Heart left ventricle (tissue), 16 donors: Measurements from ENCODE around the gene KCNN3. TPM values are rescaled to one million over a fixed set of nuclear protein-coding genes. Genes with fewer than 3 reads are reported as not detected.

ENCODE experiments used
- ATAC-seq, 4 donors: fragments of 200-7000 bp; cut with Tn5 transposase; one replicate each; pipeline ENCODE4 v1.9.1; 2020 to 2022; ENCODE audit warnings: moderate library complexity in 4 of 4, mild to moderate bottlenecking in 3 of 4, moderate number of reproducible peaks in 1 of 4
- DNase-seq, 5 donors: peaks; one replicate each; pipeline ENCODE4 v3.0.0-alpha.2; 2020
- H3K27ac ChIP-seq, 12 donors: fragments of 200-600 bp; sonication (generic) in 4 of 12; one replicate each; pipeline versions ENCODE4 v1.5.0 to v1.8.0; 2016 to 2022; ENCODE audit warnings: mild to moderate bottlenecking in 2 of 12
- H3K27me3 ChIP-seq, 9 donors: fragments of 200-600 bp; sonication (generic) in 2 of 9; one replicate each; pipeline versions ENCODE4 v1.5.1 to v1.8.0; 2016 to 2022; ENCODE audit warnings: mild to moderate bottlenecking in 3 of 9
- H3K36me3 ChIP-seq, 9 donors: fragments of 200-600 bp; sonication (generic) in 2 of 9; one replicate each; pipeline versions ENCODE4 v1.5.0 to v1.8.0; 2018 to 2022; ENCODE audit warnings: mild to moderate bottlenecking in 2 of 9
- H3K4me1 ChIP-seq, 12 donors: fragments of 200-600 bp; sonication (generic) in 4 of 12; one replicate each; pipeline versions ENCODE4 v1.5.0 to v1.8.0; 2016 to 2022; ENCODE audit warnings: mild to moderate bottlenecking in 3 of 12
- H3K4me3 ChIP-seq, 12 donors: fragments of 200-600 bp; sonication (generic) in 4 of 12; one replicate each; pipeline versions ENCODE4 v1.5.0 to v1.8.0; 2017 to 2022; ENCODE audit warnings: mild to moderate bottlenecking in 9 of 12, moderate library complexity in 4 of 12
- H3K9me3 ChIP-seq, 12 donors: fragments of 200-600 bp; sonication (generic) in 4 of 12; one replicate each; pipeline versions ENCODE4 v1.5.0 to v1.8.0; 2016 to 2022; ENCODE audit warnings: mild to moderate bottlenecking in 1 of 12
- POLR2A ChIP-seq, 2 donors: fragments of 450-650 bp; IDR thresholded peaks; one replicate each; pipeline ENCODE4 v1.6.1; 2017; ENCODE audit warnings: antibody characterized with exemption in 2 of 2, mild to moderate bottlenecking in 2 of 2, moderate library complexity in 2 of 2
- WGBS, 4 donors: extraction: QIAGEN DNeasy Blood & Tissue Kit in 2 of 4; methylation state at CpG; one replicate each; pipeline versions ENCODE4 v1.1.5 to v1.1.7; 2013 to 2018; 5-methylcytosine and 5-hydroxymethylcytosine counted together
- intact Hi-C, 10 donors: fragments of 100-400 bp; cut with DNase I; formaldehyde crosslinking; loops; one replicate each; pipeline versions ENCODE4 v1.11.1 to v1.14.2; 2022
- polyA plus RNA-seq, 2 donors: library from polyadenylated mRNA; stranded (reverse); fragments of 200-250 nt; gene quantifications; one replicate each; pipeline ENCODE4 v1.2.3, GENCODE V29; 2013
- total RNA-seq, 9 donors: library from RNA; depleted of rRNA in 2 of 9; stranded (reverse); fragments of >200 nt in 2 of 9; fragmentation: NEBNext Ultra II Directional in 3 of 9; extraction: Animal tissue kit (Norgen Biotek cat#: 25700) in 3 of 9; gene quantifications; one replicate each; pipeline versions ENCODE4 v1.1.0 to v1.2.4, GENCODE V29; 2016 to 2023
- TF ChIP-seq, protein P1 (sequence below), 12 donors: fragments of 200-600 bp; sonication (generic) in 4 of 12; IDR thresholded peaks; one replicate each; pipeline versions ENCODE4 v1.5.0 to v1.8.0; 2018 to 2022; ENCODE audit warnings: antibody characterized with exemption in 12 of 12, mild to moderate bottlenecking in 5 of 12
- donor health status: ischemic (EF 13 %, LVEDD 7.1; RV severe dilation, severe dysfunction).
- donor health status: healthy with polysubstance abuse.
- donor health status: DM: no; HTN: yes; CAD: no.
- donor health status: DM: no; HTN: no; CAD: no.
- donor health status: ischemic (EF 25% LVEDD 6.9; RV normal size, moderate dysfunction).
- donor health status: ischemic (EF 25% LVEDD 5.7; RV mildly dilated, moderate dysfunction).
- donor health status: healthy.
- donor health status: DM: yes; HTN: yes; CAD: no.
- donor health status: ischemic (EF 35%, LVEDD 5.7; RV mildly dilated, moderate dysfunction).
- donor health status: nonischemic (EF 11% LVEDD 7.7; RV severe dilation, severe dysfunction).
- donor health status: DM: yes; HTN: yes; CAD: no.
- donor health status: PGD.
- donor health status: ischemic (EF 29% LVEDD 5.4; RV normal size, mild dysfunction).
- donor health status: nonischemic (EF 23%, LVEDD 6.1; RV moderate dilation, normal function).

Gene KCNN3
- total and polyA plus RNA-seq, 11 donors = 0.42 to 4.6 (median 2.2) TPM

DNA sequence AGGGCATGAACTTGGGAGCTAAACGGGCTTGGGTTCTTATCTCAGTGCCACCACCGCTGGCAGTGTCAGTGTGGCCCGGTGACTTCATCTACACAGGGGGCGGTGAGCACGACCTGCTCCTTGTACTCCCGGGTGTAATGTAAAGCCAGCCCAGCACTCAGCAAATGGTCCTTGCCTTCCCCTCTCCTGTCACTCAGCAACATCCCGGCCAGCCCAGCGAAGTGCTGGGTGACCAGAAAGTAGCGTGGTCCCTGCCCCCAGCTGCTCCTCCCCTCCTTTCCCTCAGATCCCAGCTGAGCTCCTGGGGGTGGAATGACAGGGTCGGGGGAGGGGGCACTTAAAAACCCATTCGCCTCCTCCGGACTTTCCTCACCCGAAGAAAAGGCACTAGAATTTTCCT is 7.2 kb downstream of the KCNN3 start:
- no peak overlapping the region for H3K4me3 ChIP-seq
- DNase-seq (peak in 1 of 5 donors; percentile 27), ATAC-seq (no peak)
- peaks cover 0 to under 1% (median 0%) of the 10 kb centered on the region in 9 donors for H3K27me3 ChIP-seq
- no peaks in the 10 kb centered on the region for H3K36me3 ChIP-seq
- TF ChIP-seq, protein P1, sequence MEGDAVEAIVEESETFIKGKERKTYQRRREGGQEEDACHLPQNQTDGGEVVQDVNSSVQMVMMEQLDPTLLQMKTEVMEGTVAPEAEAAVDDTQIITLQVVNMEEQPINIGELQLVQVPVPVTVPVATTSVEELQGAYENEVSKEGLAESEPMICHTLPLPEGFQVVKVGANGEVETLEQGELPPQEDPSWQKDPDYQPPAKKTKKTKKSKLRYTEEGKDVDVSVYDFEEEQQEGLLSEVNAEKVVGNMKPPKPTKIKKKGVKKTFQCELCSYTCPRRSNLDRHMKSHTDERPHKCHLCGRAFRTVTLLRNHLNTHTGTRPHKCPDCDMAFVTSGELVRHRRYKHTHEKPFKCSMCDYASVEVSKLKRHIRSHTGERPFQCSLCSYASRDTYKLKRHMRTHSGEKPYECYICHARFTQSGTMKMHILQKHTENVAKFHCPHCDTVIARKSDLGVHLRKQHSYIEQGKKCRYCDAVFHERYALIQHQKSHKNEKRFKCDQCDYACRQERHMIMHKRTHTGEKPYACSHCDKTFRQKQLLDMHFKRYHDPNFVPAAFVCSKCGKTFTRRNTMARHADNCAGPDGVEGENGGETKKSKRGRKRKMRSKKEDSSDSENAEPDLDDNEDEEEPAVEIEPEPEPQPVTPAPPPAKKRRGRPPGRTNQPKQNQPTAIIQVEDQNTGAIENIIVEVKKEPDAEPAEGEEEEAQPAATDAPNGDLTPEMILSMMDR (IDR thresholded peaks at IDR 0.05) = no peak
- TF ChIP-seq POLR2A (IDR thresholded peaks at IDR 0.05) = no peak
- intact Hi-C loops = loop anchor here in 2 of 10 donors (5.0 kb wide), 2 partner anchors 91 to 101 kb away; no protein-coding TSS in a partner anchor
- H3K9me3 ChIP-seq = no peaks in the 10 kb centered on the region
- 53 to 58% (median 57%) methylated on average over 13 of the region's 13 CpGs for WGBS, 4 donors
- peak overlapping the region in 1 of 12 donors; percentile 52 for H3K27ac ChIP-seq
- H3K4me1 ChIP-seq = peaks cover under 1 to 41% (median 20%) of the 10 kb centered on the region in 12 donors

DNA sequence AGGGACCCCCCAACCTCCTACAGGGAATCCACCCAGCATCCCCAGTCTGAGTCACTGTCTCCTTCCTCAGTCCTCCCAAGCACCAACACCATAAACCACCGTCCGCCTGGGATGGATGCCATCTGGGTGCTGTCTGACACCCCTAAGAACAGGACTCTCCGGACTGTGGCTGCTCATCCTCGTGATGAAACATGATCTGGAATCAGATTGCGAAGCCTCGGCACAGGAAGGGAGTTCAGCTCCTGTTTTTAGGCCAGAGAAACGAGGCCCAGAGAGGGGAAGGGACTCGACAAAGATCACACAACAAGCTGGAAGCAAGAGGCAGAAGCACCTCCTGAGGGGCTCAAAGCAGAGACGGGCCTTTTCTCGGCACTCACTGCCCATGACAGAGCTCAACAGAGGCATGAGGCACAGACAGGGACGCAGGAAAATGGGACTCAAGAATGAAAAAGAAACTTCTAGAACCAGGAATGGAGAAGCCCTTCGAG is 8.4 kb downstream of the KCNN3 start:
- peak overlapping the region in 1 of 12 donors; percentile 52 for H3K27ac ChIP-seq
- H3K36me3 ChIP-seq = no peaks in the 10 kb centered on the region
- H3K4me3 ChIP-seq = no peak overlapping the region
- peaks cover 0 to 32% (median 9%) of the 10 kb centered on the region in 12 donors for H3K4me1 ChIP-seq
- no peak for ATAC-seq
- WGBS, 4 donors = 83 to 88% (median 86%) methylated on average over 12 of the region's 12 CpGs
- no peak for TF ChIP-seq POLR2A (IDR thresholded peaks at IDR 0.05)
- TF ChIP-seq, protein P1 (IDR thresholded peaks at IDR 0.05) = no peak
- peak in 1 of 5 donors; percentile 25 for DNase-seq
- no peaks in the 10 kb centered on the region for H3K9me3 ChIP-seq
- intact Hi-C loops = loop anchor here in 2 of 10 donors (5.0 kb wide), 2 partner anchors 89 to 99 kb away; no protein-coding TSS in a partner anchor
- H3K27me3 ChIP-seq = no peaks in the 10 kb centered on the region

DNA sequence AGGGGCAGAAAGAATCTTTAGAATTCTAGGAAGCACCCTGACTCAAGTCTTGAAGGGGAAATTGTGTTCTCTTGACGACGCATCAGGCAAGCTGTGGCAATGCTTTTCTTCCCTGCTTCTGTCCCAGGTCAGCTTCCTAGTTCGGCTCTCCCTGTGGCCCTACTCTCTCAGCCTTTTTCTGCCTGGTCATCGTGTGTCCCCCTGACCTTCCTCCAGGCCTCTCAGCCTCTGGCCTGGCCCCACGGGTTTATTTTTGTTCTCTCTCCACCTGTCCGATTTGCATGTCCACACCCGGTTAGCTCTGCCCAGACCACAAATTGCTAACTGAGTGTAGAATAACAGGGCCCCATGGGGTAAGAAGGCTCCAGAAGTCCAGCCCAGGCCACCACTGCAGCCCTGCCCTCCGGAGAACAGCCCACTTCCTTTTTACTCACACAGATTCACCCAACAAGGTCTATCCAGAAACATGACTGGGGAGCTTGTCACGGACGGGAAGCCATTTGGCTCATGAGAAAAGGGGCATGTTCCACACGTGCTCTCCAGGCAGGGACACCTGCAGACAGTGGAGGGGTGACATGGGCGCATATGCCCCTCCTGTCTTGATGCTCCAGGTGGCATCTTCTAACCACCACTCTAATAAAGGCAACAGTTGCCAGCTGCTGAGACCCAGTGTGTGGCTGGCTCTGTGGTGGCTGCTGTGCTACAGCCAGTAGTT is 9.8 kb downstream of the KCNN3 start:
- intact Hi-C loops = loop anchor here in 2 of 10 donors (5.0 kb wide), 2 partner anchors 88 to 98 kb away; no protein-coding TSS in a partner anchor
- 71 to 78% (median 74%) methylated on average over 12 of the region's 12 CpGs for WGBS, 4 donors
- H3K9me3 ChIP-seq = no peaks in the 10 kb centered on the region
- H3K27ac ChIP-seq = peak overlapping the region in 1 of 12 donors; percentile 4
- peaks cover 0 to 31% (median 10%) of the 10 kb centered on the region in 12 donors for H3K4me1 ChIP-seq
- DNase-seq (no peak), ATAC-seq (no peak)
- H3K27me3 ChIP-seq = no peaks in the 10 kb centered on the region
- H3K4me3 ChIP-seq = no peak overlapping the region
- H3K36me3 ChIP-seq = no peaks in the 10 kb centered on the region
- TF ChIP-seq, protein P1 (IDR thresholded peaks at IDR 0.05) = no peak
- TF ChIP-seq POLR2A (IDR thresholded peaks at IDR 0.05) = no peak

DNA sequence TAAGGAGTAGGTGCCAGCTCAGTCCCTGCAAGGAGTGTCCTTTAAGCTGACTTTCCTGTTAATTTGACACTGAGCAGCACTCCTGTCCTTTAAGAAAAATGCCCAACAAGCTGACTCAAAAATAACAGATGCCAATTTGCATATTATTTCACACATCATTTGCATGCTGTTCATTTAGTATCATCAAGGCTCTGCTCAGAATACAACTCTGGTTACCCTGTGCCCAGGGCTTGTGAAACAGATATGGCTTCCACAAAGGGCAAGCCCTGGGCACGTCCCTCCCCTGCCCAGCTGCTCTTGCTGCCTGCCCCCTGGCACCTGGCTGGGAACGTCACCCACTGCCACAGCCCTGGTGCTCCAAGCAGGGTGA is 10.3 kb downstream of the KCNN3 start:
- DNase-seq (no peak), ATAC-seq (peak in 2 of 4 donors; percentile 31 to 36)
- no peak for TF ChIP-seq POLR2A (IDR thresholded peaks at IDR 0.05)
- TF ChIP-seq, protein P1 (IDR thresholded peaks at IDR 0.05) = no peak
- 56 to 94% (median 76%) methylated on average over 2 of the region's 2 CpGs for WGBS, 4 donors
- no peak overlapping the region for H3K4me3 ChIP-seq
- intact Hi-C loops = loop anchor here in 2 of 10 donors (5.0 kb wide), 2 partner anchors 87 to 97 kb away; no protein-coding TSS in a partner anchor
- H3K27ac ChIP-seq = peak overlapping the region in 1 of 12 donors; percentile 4
- no peaks in the 10 kb centered on the region for H3K27me3 ChIP-seq
- no peaks in the 10 kb centered on the region for H3K9me3 ChIP-seq
- peaks cover 0 to 31% (median 10%) of the 10 kb centered on the region in 12 donors for H3K4me1 ChIP-seq
- H3K36me3 ChIP-seq = no peaks in the 10 kb centered on the region
